HG03442 (cell line): Measurements from ENCODE around the gene CAPRIN1.
"Not testable (repeated sequence)": the region's sequence is repeated elsewhere in the genome, so short reads cannot be mapped to it uniquely, and the experiment has no call there.

Experiments used
- ATAC-seq: cut with Tn5 transposase; IDR thresholded peaks from one replicate; pipeline ENCODE4 v1.9.1; 2021; ENCODE audit warnings: mild to moderate bottlenecking, moderate library complexity; ENCODE audit not compliant: unreplicated experiment

Gene CAPRIN1

DNA sequence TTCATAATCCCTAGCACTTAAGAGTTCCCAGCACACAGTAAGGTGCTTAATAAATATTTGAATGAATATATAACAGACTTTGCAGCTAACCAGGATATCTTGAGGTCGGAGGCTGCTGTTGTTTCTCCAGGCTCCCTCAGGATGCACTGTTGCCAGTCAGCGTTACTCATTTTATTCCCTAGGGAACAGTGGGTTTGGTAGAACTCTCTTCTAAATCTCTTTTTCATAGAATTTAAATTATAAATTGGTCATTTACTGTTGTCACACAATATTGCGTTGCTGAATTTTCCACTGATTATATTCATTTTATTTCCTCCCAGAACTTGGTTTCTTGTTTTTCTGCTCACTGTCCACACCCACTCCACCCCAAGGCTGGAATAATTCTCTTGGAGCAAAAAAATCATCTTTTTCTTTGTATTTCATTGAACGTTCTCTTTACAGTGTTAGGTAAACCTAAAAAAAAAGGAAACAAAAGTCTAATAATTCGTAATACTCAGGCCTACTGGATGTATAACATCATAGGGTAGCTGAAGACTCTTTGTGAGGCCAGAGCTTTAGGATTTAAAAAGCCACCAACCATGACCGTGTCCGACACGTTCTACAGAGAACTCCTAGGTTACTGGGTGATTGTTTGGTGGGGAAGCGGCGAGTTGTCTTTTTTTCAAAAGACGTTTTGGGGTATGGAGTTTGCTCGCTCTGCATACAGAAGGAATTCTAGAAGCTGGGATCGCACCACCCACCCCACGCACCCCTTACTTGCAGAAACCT, 766 bp upstream of the CAPRIN1 start:
- ATAC-seq: no peak

DNA sequence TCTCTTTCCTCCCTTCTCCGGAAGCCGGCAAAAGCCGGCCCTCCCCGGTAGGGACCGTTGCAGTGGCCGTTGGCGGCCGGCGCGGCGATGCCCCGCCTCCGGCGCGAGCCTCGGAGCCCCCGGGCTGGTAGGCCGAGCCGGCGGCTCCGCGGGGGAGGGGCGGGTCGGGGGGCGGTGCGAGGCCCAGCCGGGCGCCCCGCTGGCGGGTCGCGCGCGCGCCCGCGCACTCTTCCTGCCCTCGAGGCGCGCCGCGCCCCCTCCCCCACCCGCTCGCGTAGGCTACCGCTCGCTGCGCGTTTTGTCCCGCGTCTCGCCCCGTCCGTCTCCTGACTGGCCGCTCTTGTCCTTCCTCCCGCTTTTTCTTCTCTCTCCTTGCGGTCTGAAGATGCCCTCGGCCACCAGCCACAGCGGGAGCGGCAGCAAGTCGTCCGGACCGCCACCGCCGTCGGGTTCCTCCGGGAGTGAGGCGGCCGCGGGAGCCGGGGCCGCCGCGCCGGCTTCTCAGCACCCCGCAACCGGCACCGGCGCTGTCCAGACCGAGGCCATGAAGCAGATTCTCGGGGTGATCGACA, 591 bp downstream of the CAPRIN1 start:
- peak; percentile 50 for ATAC-seq

DNA sequence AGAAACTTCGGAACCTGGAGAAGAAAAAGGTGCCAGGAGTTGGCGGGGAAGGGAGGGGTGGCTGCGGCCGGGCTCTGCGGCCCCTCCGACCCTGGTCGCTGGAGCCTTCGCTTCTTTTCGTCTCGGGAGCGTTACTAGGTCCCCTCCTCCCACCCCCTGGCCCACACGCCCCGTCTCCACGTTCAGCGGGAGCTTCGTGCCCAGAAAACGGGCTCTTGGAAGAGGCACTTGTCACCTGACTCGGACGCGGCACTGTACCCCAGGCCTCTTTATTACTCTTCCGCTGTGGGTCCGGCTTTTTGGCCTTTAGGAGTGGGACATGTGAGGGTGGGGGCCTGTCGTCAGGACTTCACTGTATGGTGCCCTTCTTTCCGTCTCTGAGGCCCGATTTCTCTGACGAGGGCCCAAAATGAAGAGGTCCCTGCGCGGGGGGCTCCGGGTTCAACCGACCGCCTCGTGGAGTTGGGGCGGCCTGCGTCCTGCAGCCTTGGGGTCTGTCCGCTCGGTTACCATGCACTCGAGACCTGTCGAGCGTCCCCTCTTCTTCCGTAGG, 1.2 kb downstream of the CAPRIN1 start:
- no peak for ATAC-seq

DNA sequence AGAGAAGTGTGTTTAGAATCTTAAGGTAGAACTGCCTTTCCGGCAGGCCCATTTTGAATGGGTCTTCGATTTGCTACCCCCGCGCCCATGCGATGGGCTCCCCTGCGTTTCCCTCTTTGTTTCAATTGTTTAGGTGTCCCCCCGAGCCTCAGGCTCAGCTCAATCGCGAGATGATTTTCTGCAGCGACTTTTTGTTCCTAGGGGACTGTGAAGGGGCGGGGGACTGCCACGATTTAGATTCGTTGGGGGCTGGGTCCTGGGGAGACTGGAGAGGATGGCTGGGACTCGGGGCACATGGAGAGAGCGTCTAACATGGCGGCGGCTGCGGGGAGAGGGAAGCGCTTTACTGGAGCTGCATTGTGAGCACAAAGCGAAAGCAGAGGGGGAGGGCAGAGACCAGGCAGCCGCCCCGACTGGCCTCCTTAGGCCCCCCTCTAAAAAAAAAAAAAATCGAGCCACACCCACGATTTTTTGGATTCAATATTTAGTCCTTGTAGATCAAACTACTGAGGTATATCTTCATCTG, 1.7 kb downstream of the CAPRIN1 start:
- peak; percentile 43 for ATAC-seq

DNA sequence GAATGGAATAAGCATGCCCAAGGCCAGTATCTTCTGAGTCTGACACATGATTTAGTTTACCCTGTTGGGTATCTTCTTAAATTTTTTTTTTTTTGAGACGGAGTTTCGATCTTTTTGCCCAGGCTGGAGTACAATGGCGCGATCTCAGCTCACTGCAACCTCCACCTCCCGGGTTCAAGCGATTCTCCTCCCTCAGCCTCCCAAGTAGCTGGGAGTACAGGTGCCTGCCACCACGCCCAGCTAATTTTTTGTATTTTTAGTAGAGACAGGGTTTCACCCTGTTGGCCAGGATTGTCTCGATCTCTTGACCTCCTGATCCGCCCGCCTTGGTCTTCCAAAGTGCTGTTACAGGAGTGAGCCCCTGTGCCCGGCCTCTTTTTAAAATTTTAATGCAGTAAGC, 2.8 kb downstream of the CAPRIN1 start:
- not testable (repeated sequence) for ATAC-seq

DNA sequence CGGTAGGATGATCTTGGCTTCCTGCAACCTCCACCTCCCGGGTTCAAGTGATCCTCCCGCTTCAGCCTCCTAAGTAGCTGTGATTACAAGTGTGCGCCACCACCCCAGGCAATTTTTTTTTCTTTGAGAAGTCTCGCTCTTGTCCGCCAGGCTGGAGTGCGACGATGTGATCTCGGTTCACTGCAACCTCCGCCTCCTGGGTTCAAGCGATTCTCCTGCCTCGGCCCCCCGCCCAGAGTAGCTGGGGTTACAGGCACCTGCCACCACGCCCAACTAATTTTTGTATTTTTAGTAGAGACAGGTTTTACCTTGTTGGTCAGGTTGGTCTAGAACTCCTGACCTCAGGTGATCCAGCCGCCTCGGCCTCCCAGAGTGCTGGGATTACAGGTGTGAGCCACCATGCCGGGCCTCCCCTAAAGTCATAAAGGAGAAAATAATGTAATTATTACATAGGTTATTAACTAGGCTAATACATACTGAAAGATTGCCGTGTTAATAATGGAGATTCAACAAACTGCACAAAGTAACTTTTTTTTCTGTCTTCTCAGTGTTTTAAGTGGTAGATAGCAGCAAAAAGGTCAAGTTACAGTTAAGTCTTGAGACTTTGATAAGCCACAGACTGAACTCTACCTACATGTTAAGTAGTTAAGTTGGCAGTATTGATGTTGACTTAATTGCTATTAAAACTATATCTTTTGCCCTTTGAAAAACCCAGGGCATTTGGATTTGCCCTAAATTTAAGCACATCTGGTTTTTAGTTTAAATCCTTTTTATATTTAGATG, 3.9 kb downstream of the CAPRIN1 start:
- ATAC-seq: no peak

DNA sequence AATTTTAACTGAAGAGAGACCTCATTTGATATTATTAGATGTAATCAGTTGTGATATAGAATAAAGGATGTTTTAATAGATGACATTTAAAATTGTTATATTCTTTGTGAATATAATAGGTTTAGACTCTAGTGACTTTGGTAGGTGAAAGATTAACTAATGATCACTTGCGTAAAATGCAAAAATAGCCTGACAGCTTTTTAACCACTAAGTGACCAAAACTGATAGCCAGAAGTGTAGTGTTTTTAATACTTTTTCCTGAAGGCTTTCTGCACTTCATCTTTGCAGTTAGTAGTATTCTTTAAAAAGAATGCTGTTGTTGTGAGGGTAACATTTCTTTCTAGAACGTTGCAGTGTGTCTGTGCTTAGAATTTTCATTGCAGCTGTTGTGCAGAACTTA, 5.1 kb downstream of the CAPRIN1 start:
- no peak for ATAC-seq

DNA sequence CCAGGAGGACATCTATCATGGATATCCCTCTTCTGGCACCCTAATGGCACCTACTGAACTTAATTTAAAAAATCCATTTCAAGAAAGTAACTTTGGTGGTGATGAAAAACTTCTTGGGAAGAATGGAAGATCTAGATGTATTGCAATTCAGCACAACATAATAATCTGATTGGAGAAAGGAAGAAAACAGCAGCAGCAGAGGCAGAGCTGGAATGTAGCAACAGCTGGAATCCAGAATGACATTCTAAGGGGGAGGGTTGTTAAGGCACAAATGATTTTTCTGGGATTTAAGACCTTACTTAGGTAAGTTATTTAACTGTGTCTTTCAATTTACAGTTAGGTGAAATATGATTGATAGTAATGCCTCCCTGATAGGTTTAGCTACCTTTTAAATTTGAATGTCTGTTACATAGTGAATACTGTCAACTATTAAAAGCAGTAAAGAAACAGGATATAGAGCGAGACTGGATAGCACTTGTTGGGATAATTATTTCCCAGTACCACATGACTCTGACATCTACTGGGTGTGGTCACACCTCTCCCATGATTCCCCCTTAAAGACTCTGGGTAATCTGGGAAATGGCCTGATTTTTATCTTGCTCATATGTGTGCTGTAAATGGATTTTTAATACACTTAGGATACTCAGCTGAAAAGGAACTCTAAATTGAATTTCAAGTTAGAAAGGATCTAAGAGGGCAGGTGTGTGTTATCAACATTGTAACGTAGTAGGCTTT, 11.7 kb downstream of the CAPRIN1 start:
- no peak for ATAC-seq

DNA sequence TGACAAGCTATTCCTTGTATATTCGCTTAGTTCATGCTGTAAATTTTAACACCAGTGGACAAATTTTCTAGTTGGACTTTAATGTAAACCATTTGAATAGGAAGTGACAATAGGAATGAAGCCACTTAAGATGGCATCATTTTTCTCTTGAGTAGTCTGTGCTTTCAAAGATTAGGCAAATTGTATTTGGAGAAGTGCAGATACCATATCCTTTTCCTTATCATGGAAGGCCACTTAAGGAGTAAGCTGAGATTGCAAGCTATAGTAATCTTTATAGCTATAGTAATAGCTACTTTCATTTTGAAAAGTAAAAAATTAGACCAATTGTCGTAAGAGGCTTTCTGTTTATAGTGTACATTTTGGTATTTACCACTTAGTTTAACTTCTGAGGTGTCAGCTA, 12.8 kb downstream of the CAPRIN1 start:
- no peak for ATAC-seq

DNA sequence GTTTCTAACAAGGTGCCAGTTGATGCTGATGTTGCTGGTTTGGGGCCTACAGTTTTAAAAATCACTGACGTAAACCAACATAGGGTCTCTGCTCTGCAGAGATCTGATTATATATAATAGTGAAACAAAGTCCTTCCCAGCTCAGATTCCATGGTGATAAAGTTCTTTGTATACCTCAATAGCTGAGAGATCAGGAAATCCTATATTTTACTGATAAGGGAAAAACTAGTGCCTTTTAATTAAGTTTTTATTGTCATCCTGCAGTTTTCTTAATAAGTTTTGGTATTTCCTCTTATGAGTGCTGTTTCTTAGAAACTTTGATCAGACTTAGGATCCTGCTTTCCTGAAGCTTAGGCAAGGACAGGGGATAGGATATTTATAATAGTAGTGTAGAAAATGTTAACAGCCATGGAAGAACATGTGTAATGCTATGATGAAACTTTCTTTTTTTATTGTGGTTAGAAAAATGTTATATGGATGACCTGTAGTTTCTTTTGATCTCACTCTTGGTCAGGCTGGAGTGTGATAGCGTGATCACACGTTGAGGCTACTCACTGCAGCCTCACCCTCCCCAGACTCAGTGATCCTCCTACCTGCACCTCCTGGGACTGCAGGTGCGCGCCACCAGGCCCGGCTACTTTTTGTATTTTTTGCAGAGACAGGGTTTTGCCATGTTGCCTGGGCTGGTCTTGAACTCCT, 14.1 kb downstream of the CAPRIN1 start:
- ATAC-seq: no peak

DNA sequence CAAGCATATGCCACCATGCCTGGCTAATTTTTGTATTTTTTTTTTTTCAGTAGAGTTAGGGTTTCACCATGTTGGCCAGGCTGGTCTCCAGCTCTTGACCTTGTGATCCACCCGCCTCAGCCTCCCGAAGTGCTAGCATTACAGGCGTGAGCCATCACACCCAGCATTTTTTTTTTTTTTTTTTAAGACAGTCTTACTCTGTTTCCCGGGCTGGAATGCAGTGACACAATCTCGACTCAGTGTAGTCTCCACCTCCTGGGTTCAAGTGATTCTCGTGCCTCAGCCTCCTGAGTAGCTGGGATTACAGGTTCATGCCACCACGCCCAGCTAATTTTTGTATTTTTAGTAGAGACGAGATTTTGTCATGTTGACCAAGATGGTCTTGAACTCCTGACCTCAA, 15.2 kb downstream of the CAPRIN1 start:
- ATAC-seq: not testable (repeated sequence)

DNA sequence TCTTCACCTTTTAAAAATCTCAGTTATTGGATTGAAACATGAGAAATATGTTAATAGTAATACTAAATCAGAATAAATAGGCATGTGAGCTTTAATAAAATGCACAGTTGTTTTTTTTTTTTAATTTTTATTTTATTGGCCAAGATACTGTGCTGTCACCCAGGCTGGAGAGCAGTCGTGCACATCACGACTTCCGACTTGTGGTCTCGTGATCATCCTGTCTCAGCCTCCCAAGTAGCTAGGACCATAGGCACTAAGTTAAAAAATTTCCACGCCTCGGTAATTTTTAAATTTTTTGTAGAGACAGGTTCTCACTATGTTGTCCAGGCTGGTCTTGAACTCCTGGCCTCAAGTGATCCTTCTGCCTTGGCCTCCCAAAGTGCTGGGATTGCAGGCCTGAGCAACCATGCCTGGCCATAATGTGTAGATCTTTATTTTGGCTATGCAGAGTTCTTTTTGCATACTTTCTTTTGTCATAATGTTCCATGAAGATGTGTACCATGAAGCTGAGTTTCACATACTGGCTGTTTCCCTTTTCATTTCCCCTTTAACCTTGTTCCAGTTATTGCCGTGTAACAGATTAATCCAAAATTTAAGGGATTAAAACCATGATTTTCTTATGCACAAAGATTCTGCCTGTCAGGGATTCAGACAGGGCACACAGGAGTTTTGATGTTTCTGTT, 16.0 kb downstream of the CAPRIN1 start:
- ATAC-seq: no peak

DNA sequence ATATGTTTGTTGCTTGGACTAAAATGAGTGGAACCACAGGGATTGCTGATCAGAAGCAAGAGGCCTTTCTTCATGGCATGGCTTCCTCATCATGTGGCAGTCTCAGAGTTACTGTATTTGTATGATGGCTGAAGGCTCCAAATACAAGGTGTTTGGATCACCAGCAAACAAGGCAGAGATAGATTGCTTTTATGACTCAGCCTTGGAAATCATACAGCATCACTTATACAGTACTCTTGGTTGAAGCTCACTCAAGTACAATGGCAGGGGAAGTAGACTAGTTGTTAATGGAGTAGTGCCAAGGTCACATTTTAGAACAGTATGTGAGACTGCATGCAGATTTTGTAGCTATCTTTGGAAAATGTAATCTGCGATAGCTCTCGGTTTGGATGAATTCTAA, 16.6 kb downstream of the CAPRIN1 start:
- ATAC-seq: no peak

DNA sequence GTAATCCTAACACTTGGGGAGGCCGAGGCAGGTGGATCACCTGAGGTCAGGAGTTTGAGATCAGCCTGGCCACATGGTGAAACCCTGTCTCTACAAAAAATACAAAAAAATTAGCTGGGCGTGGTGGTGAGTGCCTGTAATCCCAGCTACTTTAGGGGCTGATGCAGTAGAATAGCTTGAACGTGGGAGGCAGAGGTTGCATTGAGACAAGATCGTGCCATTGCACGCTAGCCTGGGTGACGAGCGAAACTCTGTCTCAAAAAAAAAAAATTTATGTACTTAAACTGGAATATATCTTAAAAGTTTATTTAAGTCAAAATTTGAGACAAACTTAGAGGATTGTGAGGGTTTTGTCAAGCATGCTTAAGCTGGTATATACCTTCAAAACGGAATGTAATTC, 19.8 kb downstream of the CAPRIN1 start:
- not testable (repeated sequence) for ATAC-seq

DNA sequence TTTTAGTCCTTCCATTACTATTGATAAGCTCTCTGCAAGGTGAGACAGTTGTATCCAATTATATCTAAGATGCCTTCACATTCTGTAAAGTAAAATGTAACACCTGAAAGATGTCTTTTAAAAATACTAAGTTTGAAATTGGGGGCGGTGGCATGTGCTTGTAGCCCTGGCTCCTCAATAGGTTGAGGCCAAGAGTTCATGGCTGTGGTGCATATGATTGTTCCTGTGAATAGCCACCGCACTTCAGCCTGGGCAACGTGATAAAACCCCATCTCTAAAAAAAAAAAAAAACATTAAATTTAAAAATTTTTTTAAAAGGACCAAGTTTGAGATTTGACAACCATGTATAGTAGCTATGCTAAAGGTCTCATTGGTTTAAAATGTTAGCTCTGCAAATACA, 20.5 kb downstream of the CAPRIN1 start:
- ATAC-seq: no peak

DNA sequence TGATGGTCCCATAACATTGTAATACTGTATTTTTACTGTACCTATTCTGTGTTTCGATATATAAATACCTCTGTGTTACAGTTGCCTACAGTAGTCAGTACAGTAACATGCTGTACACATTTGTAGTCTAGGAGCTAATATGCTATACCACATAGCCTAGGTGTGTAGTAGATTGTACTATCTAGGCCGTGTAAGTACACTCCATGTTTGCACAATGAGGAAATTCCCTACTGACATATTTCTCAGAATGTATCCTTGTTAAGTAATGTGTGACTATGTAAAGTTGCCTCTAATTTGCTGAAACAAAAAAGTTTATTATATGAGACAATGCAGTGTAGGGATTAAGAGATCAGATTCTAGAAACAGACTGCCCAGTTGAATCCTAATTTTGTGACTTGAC, 21.3 kb downstream of the CAPRIN1 start:
- no peak for ATAC-seq

DNA sequence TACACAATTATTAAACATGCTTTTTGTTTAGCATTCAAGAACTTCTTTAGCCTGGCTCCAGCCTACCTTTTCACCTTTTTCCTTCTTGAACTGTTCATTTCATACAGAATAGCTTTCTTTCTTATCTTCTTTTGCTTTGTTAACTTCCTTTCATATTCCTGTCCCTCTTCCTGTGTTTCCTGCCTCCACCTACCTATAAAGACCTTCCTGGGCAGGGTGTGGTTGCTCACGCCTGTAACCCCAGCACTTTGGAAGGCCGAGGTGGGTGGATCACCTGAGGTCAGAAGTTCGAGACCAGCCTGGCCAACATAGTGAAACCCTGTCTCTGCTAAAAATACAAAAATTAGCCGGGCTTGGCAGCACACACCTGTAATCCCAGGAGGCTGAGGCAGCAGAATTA, 22.9 kb downstream of the CAPRIN1 start:
- no peak for ATAC-seq

DNA sequence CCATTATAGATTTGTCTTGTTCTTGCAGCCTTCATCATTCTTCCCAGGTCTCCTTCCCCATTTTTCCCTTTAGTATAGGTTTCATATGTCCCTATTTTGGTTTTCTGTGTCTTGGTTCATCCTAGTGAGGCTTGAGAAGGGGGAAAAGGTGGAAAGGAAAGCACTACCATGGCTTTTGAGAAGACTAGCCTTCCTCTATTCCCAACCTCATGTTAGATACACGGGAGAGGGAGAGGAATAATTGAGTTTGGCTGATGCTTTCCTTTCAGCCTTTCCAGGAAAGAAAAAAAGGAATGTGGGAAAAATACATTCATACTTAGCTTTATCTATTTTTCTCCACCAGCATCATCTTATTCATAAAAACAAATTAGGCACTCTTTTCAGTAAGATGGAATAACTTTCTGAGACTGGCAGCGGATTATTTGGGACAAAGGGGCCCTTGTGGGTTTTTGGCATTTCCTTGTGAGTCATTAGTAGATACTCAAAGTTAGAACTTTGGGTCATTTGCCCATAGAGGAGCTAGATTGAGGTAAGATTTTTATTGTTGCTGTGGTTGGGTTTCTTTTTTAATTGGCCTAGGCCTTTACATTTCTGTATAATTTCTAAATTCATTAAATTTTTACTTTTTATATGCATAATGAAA, 23.8 kb downstream of the CAPRIN1 start:
- ATAC-seq: no peak

DNA sequence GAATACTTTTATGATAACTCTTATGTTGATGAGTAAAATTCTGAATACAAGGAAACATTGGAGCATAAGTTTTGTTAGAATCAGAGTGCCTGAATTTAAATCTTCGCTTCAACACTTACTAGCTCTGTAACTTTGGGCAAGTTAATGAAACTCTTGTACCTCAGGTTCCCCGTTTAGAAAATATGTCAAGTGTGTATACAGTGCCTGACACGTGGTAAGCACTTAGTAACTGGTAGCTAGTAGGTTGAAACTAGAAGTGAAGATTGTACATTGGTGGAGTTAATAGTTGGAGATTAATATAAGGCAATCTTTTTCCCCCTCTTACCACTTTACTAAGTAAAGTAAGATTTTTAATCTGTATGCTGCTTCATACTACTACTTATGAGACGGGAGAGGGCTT, 29.1 kb downstream of the CAPRIN1 start:
- no peak for ATAC-seq
